ENCODE results near the gene TENT4B.
"Not testable (repeated sequence)": the region's sequence is repeated elsewhere in the genome, so short reads cannot be mapped to it uniquely, and the experiment has no call there.

Gene TENT4B

GRCh38 chr16:50227120-50227519 is 74.0 kb downstream of the TENT4B start:
- Mint-ChIP-seq H3K27ac (peak overlapping the region; percentile 8), H3K36me3 (peaks cover 9% of the 10 kb centered on the region), H3K4me1 (ENCODE audit: low read depth) (no peaks in the 10 kb centered on the region), H3K27me3 (no peaks in the 10 kb centered on the region), H3K9me3 (ENCODE audit: low read depth) (no peaks in the 10 kb centered on the region), H3K4me3 (no peak overlapping the region)

- Mint-ChIP-seq H3K36me3 (peaks cover 9% of the 10 kb centered on the region), H3K27ac (no peak overlapping the region), H3K27me3 (no peaks in the 10 kb centered on the region), H3K4me1 (ENCODE audit: low read depth) (no peaks in the 10 kb centered on the region), H3K4me3 (no peak overlapping the region), H3K9me3 (ENCODE audit: low read depth) (no peaks in the 10 kb centered on the region)
Observed at GRCh38 chr16:50227665-50228064, 74.6 kb downstream of the TENT4B start.

- no peaks in the 10 kb centered on the region for H3K27me3 Mint-ChIP-seq
- no peaks in the 10 kb centered on the region for H3K9me3 Mint-ChIP-seq (ENCODE audit: low read depth)
- H3K4me1 Mint-ChIP-seq (ENCODE audit: low read depth) = no peaks in the 10 kb centered on the region
- H3K36me3 Mint-ChIP-seq = peaks cover 9% of the 10 kb centered on the region
- H3K27ac Mint-ChIP-seq = peak overlapping the region; percentile 8
- no peak overlapping the region for H3K4me3 Mint-ChIP-seq
Observed at GRCh38 chr16:50228364-50228868, 75.3 kb downstream of the TENT4B start.

- Mint-ChIP-seq H3K27me3 (no peaks in the 10 kb centered on the region), H3K4me3 (no peak overlapping the region), H3K27ac (no peak overlapping the region), H3K36me3 (peaks cover 9% of the 10 kb centered on the region), H3K9me3 (ENCODE audit: low read depth) (no peaks in the 10 kb centered on the region), H3K4me1 (ENCODE audit: low read depth) (no peaks in the 10 kb centered on the region)
Observed at GRCh38 chr16:50229149-50229726, 76.1 kb downstream of the TENT4B start.

GRCh38 chr16:50234771-50235556 is 81.9 kb downstream of the TENT4B start:
- Mint-ChIP-seq H3K27ac (peak overlapping the region; percentile 22), H3K9me3 (ENCODE audit: low read depth) (no peaks in the 10 kb centered on the region), H3K36me3 (no peaks in the 10 kb centered on the region)

GRCh38 chr16:50235581-50235980 is 82.5 kb downstream of the TENT4B start:
- Mint-ChIP-seq H3K9me3 (ENCODE audit: low read depth) (no peaks in the 10 kb centered on the region), H3K36me3 (no peaks in the 10 kb centered on the region), H3K27ac (no peak overlapping the region), H3K4me1 (ENCODE audit: low read depth) (no peaks in the 10 kb centered on the region), H3K27me3 (no peaks in the 10 kb centered on the region), H3K4me3 (no peak overlapping the region)

More at GRCh38 chr16:50234771-50235556, 81.9 kb downstream of the TENT4B start:
- Mint-ChIP-seq H3K4me1 (ENCODE audit: low read depth) (no peaks in the 10 kb centered on the region), H3K4me3 (no peak overlapping the region), H3K27me3 (no peaks in the 10 kb centered on the region)

GRCh38 chr16:50238314-50238713 is 85.2 kb downstream of the TENT4B start:
- H3K4me3 Mint-ChIP-seq = no peak overlapping the region
- H3K9me3 Mint-ChIP-seq (ENCODE audit: low read depth) = no peaks in the 10 kb centered on the region
- no peak overlapping the region for H3K27ac Mint-ChIP-seq
- H3K4me1 Mint-ChIP-seq (ENCODE audit: low read depth) = no peaks in the 10 kb centered on the region
- no peaks in the 10 kb centered on the region for H3K27me3 Mint-ChIP-seq
- no peaks in the 10 kb centered on the region for H3K36me3 Mint-ChIP-seq

- H3K9me3 Mint-ChIP-seq (ENCODE audit: low read depth) = no peaks in the 10 kb centered on the region
- H3K4me3 Mint-ChIP-seq = no peak overlapping the region
- no peaks in the 10 kb centered on the region for H3K4me1 Mint-ChIP-seq (ENCODE audit: low read depth)
- no peaks in the 10 kb centered on the region for H3K36me3 Mint-ChIP-seq
- no peak overlapping the region for H3K27ac Mint-ChIP-seq
- H3K27me3 Mint-ChIP-seq = no peaks in the 10 kb centered on the region
Observed at GRCh38 chr16:50238868-50239301, 85.8 kb downstream of the TENT4B start.

GRCh38 chr16:50243024-50243423 is 89.9 kb downstream of the TENT4B start:
- not testable (repeated sequence) for H3K27ac Mint-ChIP-seq; H3K4me1 Mint-ChIP-seq (ENCODE audit: low read depth); H3K36me3 Mint-ChIP-seq; H3K9me3 Mint-ChIP-seq (ENCODE audit: low read depth); H3K27me3 Mint-ChIP-seq; H3K4me3 Mint-ChIP-seq

GRCh38 chr16:50244140-50244503 is 91.0 kb downstream of the TENT4B start:
- H3K9me3 Mint-ChIP-seq (ENCODE audit: low read depth) = no peaks in the 10 kb centered on the region
- no peaks in the 10 kb centered on the region for H3K27me3 Mint-ChIP-seq
- no peak overlapping the region for H3K4me3 Mint-ChIP-seq
- no peak overlapping the region for H3K27ac Mint-ChIP-seq
- no peaks in the 10 kb centered on the region for H3K36me3 Mint-ChIP-seq
- peaks cover 8% of the 10 kb centered on the region for H3K4me1 Mint-ChIP-seq (ENCODE audit: low read depth)

- no peaks in the 10 kb centered on the region for H3K36me3 Mint-ChIP-seq
- H3K4me1 Mint-ChIP-seq (ENCODE audit: low read depth) = peaks cover 8% of the 10 kb centered on the region
- H3K27ac Mint-ChIP-seq = peak overlapping the region; percentile 64
- H3K4me3 Mint-ChIP-seq = peak overlapping the region; percentile 86
- no peaks in the 10 kb centered on the region for H3K27me3 Mint-ChIP-seq
- H3K9me3 Mint-ChIP-seq (ENCODE audit: low read depth) = no peaks in the 10 kb centered on the region
Observed at GRCh38 chr16:50244504-50245416, 91.7 kb downstream of the TENT4B start.

- H3K36me3 Mint-ChIP-seq = no peaks in the 10 kb centered on the region
- no peaks in the 10 kb centered on the region for H3K27me3 Mint-ChIP-seq
- no peaks in the 10 kb centered on the region for H3K9me3 Mint-ChIP-seq (ENCODE audit: low read depth)
- peak overlapping the region; percentile 86 for H3K4me3 Mint-ChIP-seq
- H3K4me1 Mint-ChIP-seq (ENCODE audit: low read depth) = peaks cover 8% of the 10 kb centered on the region
- H3K27ac Mint-ChIP-seq = peak overlapping the region; percentile 64
Observed at GRCh38 chr16:50245417-50246298, 92.6 kb downstream of the TENT4B start.

- Mint-ChIP-seq H3K36me3 (no peaks in the 10 kb centered on the region), H3K27me3 (no peaks in the 10 kb centered on the region), H3K4me3 (peak overlapping the region; percentile 72), H3K27ac (no peak overlapping the region), H3K9me3 (ENCODE audit: low read depth) (no peaks in the 10 kb centered on the region), H3K4me1 (ENCODE audit: low read depth) (peaks cover 10% of the 10 kb centered on the region)
Observed at GRCh38 chr16:50246299-50247122, 93.4 kb downstream of the TENT4B start.

All from activated naive CD8-positive, alpha-beta T cell (primary cell).